AG04450 (cell line): ENCODE data around the gene DRD2. TPM values are rescaled to one million over a fixed set of nuclear protein-coding genes. Genes with fewer than 3 reads are reported as not detected.

Experiments used
- CTCF ChIA-PET: fragments of 300-600, 350-600 bp; formaldehyde crosslinking; extraction: SDS; loops from one replicate; lab custom pipeline; 2022; ENCODE audit warnings: antibody characterized with exemption, inconsistent platforms; lab: Charles Lee
- POLR2A ChIA-PET: fragments of 350-600 bp; formaldehyde crosslinking; extraction: SDS; loops from one replicate; lab custom pipeline; 2021; ENCODE audit warnings: antibody characterized with exemption, inconsistent platforms; lab: Yijun Ruan, JAX
- DNase-seq: peaks from one replicate; pipeline ENCODE4 v3.0.0-alpha.2; 2011; ENCODE audit warnings: low read depth, low spot score
- H3K27ac ChIP-seq: one replicate; pipeline ENCODE4 v1.5.1; 2012; ENCODE audit warnings: low read depth, low read length, control low read depth
- H3K27me3 ChIP-seq: one replicate; pipeline ENCODE4 v1.6.0; 2012; ENCODE audit warnings: low read length; ENCODE audit not compliant: control insufficient read depth, insufficient read depth
- H3K4me3 ChIP-seq: 2 replicates; pipeline ENCODE4 v1.5.1; 2011; ENCODE audit warnings: mild to moderate bottlenecking, low read depth, low read length, control low read depth
- H3K9me3 ChIP-seq: 2 replicates; pipeline ENCODE4 v1.5.1; 2012; ENCODE audit warnings: low read length; ENCODE audit not compliant: control insufficient read depth, insufficient read depth
- polyA plus RNA-seq: library from polyadenylated mRNA; depleted of rRNA; stranded (reverse); fragments of >200 nt; gene quantifications from 2 replicates; pipeline ENCODE4 v1.2.3, GENCODE V29; 2011
- TF ChIP-seq, protein P1 (sequence below): IDR thresholded peaks from 2 replicates; pipeline ENCODE4 v1.5.1; 2011; ENCODE audit warnings: low read depth, low read length, control low read depth, inconsistent platforms

Gene DRD2
- polyA plus RNA-seq, 1 experiment = not detected

GRCh38 chr11:113517361-113517760 is 42.2 kb upstream of the DRD2 start:
- Histone ChIP-seq H3K27me3 (no peaks in the 10 kb centered on the region), H3K9me3 (no peaks in the 10 kb centered on the region), H3K4me3 (no peak overlapping the region), H3K27ac (no peak overlapping the region)
- POLR2A ChIA-PET = no interaction called here
- DNase-seq = no peak
- CTCF ChIA-PET = interaction anchor here (1.0 kb wide), 1 partner anchor 15 kb away, joined by 3 read pairs; no protein-coding TSS in a partner anchor
- TF ChIP-seq, protein P1, sequence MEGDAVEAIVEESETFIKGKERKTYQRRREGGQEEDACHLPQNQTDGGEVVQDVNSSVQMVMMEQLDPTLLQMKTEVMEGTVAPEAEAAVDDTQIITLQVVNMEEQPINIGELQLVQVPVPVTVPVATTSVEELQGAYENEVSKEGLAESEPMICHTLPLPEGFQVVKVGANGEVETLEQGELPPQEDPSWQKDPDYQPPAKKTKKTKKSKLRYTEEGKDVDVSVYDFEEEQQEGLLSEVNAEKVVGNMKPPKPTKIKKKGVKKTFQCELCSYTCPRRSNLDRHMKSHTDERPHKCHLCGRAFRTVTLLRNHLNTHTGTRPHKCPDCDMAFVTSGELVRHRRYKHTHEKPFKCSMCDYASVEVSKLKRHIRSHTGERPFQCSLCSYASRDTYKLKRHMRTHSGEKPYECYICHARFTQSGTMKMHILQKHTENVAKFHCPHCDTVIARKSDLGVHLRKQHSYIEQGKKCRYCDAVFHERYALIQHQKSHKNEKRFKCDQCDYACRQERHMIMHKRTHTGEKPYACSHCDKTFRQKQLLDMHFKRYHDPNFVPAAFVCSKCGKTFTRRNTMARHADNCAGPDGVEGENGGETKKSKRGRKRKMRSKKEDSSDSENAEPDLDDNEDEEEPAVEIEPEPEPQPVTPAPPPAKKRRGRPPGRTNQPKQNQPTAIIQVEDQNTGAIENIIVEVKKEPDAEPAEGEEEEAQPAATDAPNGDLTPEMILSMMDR = no peak

DNA sequence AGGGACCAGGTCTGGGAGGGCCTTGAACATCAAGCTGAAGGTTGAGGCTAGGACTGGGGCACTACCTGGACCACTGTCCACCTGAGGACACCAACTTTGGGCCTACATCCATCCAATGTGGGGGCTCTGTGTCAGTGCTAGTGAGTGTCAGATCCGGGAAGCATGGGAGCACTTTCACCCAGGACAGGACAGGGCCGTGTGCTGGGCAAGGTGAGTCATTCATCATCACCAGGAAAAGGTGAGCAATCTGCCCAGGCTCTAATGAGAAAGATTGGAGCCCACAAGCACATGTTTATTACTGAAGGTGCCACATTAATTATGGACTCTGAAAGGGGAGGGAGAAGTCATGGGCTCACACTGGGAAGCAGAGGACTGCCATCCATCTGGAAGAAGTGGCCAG is 39.7 kb upstream of the DRD2 start:
- Histone ChIP-seq H3K4me3 (no peak overlapping the region), H3K9me3 (no peaks in the 10 kb centered on the region), H3K27me3 (no peaks in the 10 kb centered on the region), H3K27ac (no peak overlapping the region)
- CTCF ChIA-PET = interaction anchor here (1.3 kb wide), 1 partner anchor 18 kb away, joined by 6 read pairs; no protein-coding TSS in a partner anchor
- POLR2A ChIA-PET = no interaction called here
- no peak for DNase-seq
- TF ChIP-seq, protein P1 = no peak

DNA sequence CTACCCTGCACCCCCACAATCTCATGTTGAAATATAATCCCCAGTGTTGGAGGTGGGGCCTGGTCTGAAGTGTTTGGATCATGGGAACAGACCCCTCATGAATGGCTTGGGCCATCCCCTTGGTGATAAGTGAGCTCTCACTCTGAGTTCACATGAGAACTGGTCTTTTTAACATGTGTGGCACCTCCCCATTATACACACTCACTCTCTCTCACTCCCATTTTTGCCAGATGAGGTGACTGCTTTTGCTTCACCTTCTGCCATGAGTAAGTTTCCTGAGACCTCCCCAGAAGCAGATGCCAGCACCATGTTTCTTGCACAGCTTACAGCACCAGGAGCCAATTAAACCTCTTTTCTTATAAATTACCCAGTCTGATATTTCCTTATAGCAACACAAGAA is 32.1 kb upstream of the DRD2 start:
- POLR2A ChIA-PET = no interaction called here
- no peaks in the 10 kb centered on the region for H3K9me3 ChIP-seq
- no peak overlapping the region for H3K27ac ChIP-seq
- CTCF ChIA-PET = interaction anchor here (2.1 kb wide), 1 partner anchor 25 kb away, joined by 7 read pairs; no protein-coding TSS in a partner anchor
- no peak for DNase-seq
- no peaks in the 10 kb centered on the region for H3K27me3 ChIP-seq
- TF ChIP-seq, protein P1 = no peak
- H3K4me3 ChIP-seq = no peak overlapping the region

DNA sequence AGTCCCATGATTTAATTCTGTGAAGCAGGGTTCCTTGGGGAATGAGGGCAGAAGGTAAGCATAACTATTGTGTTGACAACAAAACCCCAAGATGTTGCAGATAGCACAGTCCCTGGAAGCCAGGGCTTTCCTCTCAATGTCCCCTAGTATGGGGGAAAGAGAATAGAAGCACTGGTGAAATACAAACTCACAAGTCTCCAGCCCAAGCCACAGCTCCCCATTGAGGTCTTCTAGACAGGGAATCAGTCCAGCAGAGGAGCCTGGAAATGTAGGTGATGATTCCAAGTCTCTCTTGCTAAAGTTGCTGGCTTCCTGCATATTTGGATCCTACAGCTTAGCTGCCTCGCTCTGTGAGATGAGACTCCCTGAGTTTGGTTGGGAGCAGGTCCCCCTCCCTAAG is 31.7 kb upstream of the DRD2 start:
- Histone ChIP-seq H3K9me3 (no peaks in the 10 kb centered on the region), H3K4me3 (no peak overlapping the region), H3K27me3 (no peaks in the 10 kb centered on the region), H3K27ac (no peak overlapping the region)
- CTCF ChIA-PET = interaction anchor here (2.1 kb wide), 1 partner anchor 26 kb away, joined by 7 read pairs; no protein-coding TSS in a partner anchor
- no peak for DNase-seq
- TF ChIP-seq, protein P1 = no peak
- POLR2A ChIA-PET = no interaction called here

- H3K27ac ChIP-seq = no peak overlapping the region
- CTCF ChIA-PET = interaction anchor here (2.1 kb wide), 1 partner anchor 26 kb away, joined by 7 read pairs; no protein-coding TSS in a partner anchor
These were observed 31.3 kb upstream of the DRD2 start for GRCh38 chr11:113506461-113506860.

More at GRCh38 chr11:113506461-113506860, 31.3 kb upstream of the DRD2 start:
- no peak for DNase-seq
- Histone ChIP-seq H3K4me3 (no peak overlapping the region), H3K9me3 (no peaks in the 10 kb centered on the region), H3K27me3 (no peaks in the 10 kb centered on the region)
- POLR2A ChIA-PET = no interaction called here
- TF ChIP-seq, protein P1 = no peak
